ENCODE results near the gene EVC2. TPM values are rescaled to one million over a fixed set of nuclear protein-coding genes. Genes with fewer than 3 reads are reported as not detected.

The EVC2 gene
- total and polyA plus RNA-seq, 2 of the 4 experiments (the other 2 are of a cell fraction): 2.7 to 5.9 TPM

DNA sequence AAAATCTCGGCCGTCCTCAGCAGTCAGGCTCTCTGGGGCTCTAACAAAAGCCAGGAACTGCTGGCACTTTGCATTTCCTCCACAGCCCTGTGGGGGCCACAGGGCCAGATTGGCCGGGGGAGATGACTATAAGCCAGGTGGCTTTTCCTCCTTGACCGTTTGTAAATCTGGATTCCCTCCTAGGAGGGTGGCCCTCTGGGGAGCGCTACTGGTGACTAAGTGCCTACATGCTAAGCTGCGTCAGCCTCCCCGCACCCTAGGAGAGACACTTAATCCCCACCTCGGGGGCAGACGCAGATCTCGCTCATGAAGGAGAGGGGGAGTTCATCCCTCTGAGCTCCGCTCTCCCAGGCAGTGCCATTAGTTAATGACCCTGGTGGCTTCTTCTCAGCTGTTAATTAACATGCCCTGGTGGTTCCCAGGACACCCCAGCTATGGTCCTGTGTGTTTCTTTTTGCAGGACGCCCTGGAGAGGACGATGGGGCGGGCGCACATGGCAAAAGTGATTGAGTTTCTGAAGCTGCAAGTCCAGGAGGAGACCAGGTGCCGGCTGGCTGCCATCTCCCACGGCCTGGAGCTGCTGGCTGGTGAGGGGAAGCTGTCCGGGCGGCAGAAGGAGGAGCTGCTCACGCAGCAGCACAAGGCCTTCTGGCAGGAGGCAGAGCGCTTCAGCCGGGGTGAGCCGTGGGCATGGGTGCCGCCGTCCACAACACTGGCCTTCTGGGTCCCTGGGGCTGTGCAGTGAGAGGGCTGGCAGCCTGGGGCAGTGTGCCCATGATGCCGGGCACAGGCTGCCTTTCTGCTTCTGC, 44.2 kb upstream of the EVC2 start:
- no TSS peak for BruUV-seq (replicated peaks)
- dilution Hi-C loops (cut with HindIII; ENCODE audit: low sequenced_read_pairs, unreplicated experiment): no loop called here
- H3K4me1 ChIP-seq (ENCODE audit: control insufficient read depth, insufficient read depth, low read length): peaks cover 44% of the 10 kb centered on the region

More for the DNA sequence above, 44.2 kb upstream of the EVC2 start:
- H3K18ac ChIP-seq (ENCODE audit: low read depth, low read length): peak overlapping the region; percentile 42
- peak overlapping the region; percentile 97 for H3K4ac ChIP-seq (ENCODE audit: low read depth, low read length)
- ATAC-seq (ENCODE audit: low read depth) (peak; percentile 19), DNase-seq (peak; percentile 90)
- TF ChIP-seq, protein P1, sequence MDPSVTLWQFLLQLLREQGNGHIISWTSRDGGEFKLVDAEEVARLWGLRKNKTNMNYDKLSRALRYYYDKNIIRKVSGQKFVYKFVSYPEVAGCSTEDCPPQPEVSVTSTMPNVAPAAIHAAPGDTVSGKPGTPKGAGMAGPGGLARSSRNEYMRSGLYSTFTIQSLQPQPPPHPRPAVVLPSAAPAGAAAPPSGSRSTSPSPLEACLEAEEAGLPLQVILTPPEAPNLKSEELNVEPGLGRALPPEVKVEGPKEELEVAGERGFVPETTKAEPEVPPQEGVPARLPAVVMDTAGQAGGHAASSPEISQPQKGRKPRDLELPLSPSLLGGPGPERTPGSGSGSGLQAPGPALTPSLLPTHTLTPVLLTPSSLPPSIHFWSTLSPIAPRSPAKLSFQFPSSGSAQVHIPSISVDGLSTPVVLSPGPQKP (IDR thresholded peaks at IDR 0.05; ENCODE audit: borderline replicate concordance, low read depth, low read length): no peak
- TF ChIP-seq FOS (IDR thresholded peaks at IDR 0.05; ENCODE audit: low read depth, low read length): peak; percentile 32
- no peak for TF ChIP-seq RFX5 (IDR thresholded peaks at IDR 0.05; ENCODE audit: low read depth, low read length)
- TF ChIP-seq BHLHE40 (IDR thresholded peaks at IDR 0.05; ENCODE audit: low read depth, low read length): no peak
- TF ChIP-seq RAD21 (IDR thresholded peaks at IDR 0.05; ENCODE audit: low read length): no peak
- no peak; the same call in 1 of the 2 replicates for TF ChIP-seq POLR2A (IDR thresholded peaks at IDR 0.05; ENCODE audit: low read depth, low read length)
- TF ChIP-seq CEBPB (IDR thresholded peaks at IDR 0.05; ENCODE audit: low read depth, low read length): no peak
- TF ChIP-seq RCOR1 (IDR thresholded peaks at IDR 0.05; ENCODE audit: insufficient replicate concordance, low read length): no peak
- no peak for TF ChIP-seq SMC3 (IDR thresholded peaks at IDR 0.05; ENCODE audit: low read depth, low read length)
- TF ChIP-seq MAZ (IDR thresholded peaks at IDR 0.05; ENCODE audit: borderline replicate concordance, low read depth, low read length): 0 out of 2 replicates have a peak, but pooled peaks have one; percentile 9
- TF ChIP-seq, protein P2, sequence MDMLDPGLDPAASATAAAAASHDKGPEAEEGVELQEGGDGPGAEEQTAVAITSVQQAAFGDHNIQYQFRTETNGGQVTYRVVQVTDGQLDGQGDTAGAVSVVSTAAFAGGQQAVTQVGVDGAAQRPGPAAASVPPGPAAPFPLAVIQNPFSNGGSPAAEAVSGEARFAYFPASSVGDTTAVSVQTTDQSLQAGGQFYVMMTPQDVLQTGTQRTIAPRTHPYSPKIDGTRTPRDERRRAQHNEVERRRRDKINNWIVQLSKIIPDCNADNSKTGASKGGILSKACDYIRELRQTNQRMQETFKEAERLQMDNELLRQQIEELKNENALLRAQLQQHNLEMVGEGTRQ (IDR thresholded peaks at IDR 0.05; ENCODE audit: low read depth, low read length): no peak
- no peak overlapping the region for H3K4me3 ChIP-seq (ENCODE audit: insufficient read depth, low read depth, low read length)
- no peaks in the 10 kb centered on the region for H3K9me3 ChIP-seq (ENCODE audit: control insufficient read depth, insufficient read depth, low read length)
- no peaks in the 10 kb centered on the region for H3K27me3 ChIP-seq (ENCODE audit: control insufficient read depth, insufficient read depth, low read length)
- H2BK15ac ChIP-seq (ENCODE audit: low read depth, low read length): peak overlapping the region; percentile 38; the same call in 1 of the 3 replicates
- H2BK120ac ChIP-seq (ENCODE audit: low read depth, low read length): peak overlapping the region; percentile 95
- peaks cover 19 to 71% of the 10 kb centered on the region in 2 experiments for H3K79me1 ChIP-seq (ENCODE audit: low read depth in 1 of 2, low read length in 2 of 2)
- in situ Hi-C loops (cut with MboI; ENCODE audit: low sequenced_read_pairs) (no loop called here), intact Hi-C loops (cut with micrococcal nuclease) (no loop called here)
- peak overlapping the region; percentile 93 for H2AK9ac ChIP-seq (replicated peaks; ENCODE audit: low read depth, low read length, poor library complexity)
- H2AFZ ChIP-seq (replicated peaks; ENCODE audit: low read length, poor library complexity): peak overlapping the region; percentile 29
- H4K5ac ChIP-seq (ENCODE audit: low read depth, low read length): peak overlapping the region; percentile 78
- ChIA-PET CTCF (no interaction called here), POLR2A (ENCODE audit: unreplicated experiment) (no interaction called here)
- H3K4me2 ChIP-seq (ENCODE audit: low read depth, low read length): no peak overlapping the region
- H3K14ac ChIP-seq (replicated peaks; ENCODE audit: low read depth, low read length): peak overlapping the region; percentile 53; the same call in 1 of the 2 replicates
- peak overlapping the region; percentile 86 for H2AK5ac ChIP-seq (ENCODE audit: low read depth, low read length)
- H3K36me3 ChIP-seq (ENCODE audit: control insufficient read depth, insufficient read depth, low read length): peaks cover 61% of the 10 kb centered on the region
- no peak overlapping the region; the same call in 1 of the 2 replicates for H3K23ac ChIP-seq (ENCODE audit: low read depth, low read length)
- peaks cover 8% of the 10 kb centered on the region for H4K20me1 ChIP-seq (ENCODE audit: insufficient read depth, low read length)
- no peak overlapping the region for H3K56ac ChIP-seq (ENCODE audit: extremely low read depth, insufficient read depth, low read length)
- H3K9me1 ChIP-seq (ENCODE audit: insufficient read depth, low read length): peaks cover 42% of the 10 kb centered on the region
- H2BK20ac ChIP-seq (ENCODE audit: low read depth, low read length): peak overlapping the region; percentile 57
- H2BK5ac ChIP-seq (ENCODE audit: low read depth, low read length, poor library complexity, severe bottlenecking): peak overlapping the region; percentile 93
- WGBS, 2 experiments (ENCODE audit: extremely low coverage in 2 of 2, insufficient read length in 1 of 2): 100% methylated on average over 1 of the region's 26 CpGs; no CpG with 5 or more reads in 1 of the 2 experiments
- peak overlapping the region; percentile 70 for H3K27ac ChIP-seq (ENCODE audit: insufficient read depth, low read length)
- H4K8ac ChIP-seq (ENCODE audit: low read depth in 2 of 2, low read length in 2 of 2): peak overlapping the region; percentile 68 to 75; a peak in 3 of 4 replicates
- peak overlapping the region; percentile 18; the same call in 1 of the 2 replicates for H3K9ac ChIP-seq (ENCODE audit: low read depth, low read length)
- H4K91ac ChIP-seq (ENCODE audit: insufficient read depth, low read depth, low read length): peak overlapping the region; percentile 72

Data from IMR-90 (cell line).